Tibial nerve (tissue), 4 donors: Measurements from ENCODE around the gene LRBA. TPM values are rescaled to one million over a fixed set of nuclear protein-coding genes. Genes with fewer than 3 reads are reported as not detected.
"Not testable (repeated sequence)": the region's sequence is repeated elsewhere in the genome, so short reads cannot be mapped to it uniquely, and the experiment has no call there.

Experiments used
- DNase-seq, 2 donors: peaks; one replicate each; pipeline ENCODE4 v3.0.0-alpha.2; 2019; ENCODE audit warnings: low spot score in 2 of 2
- H3K27ac ChIP-seq, 4 donors: fragments of 200-600 bp; sonication (generic) in 3 of 4; one replicate each; pipeline ENCODE4 v1.5.1; 2017 to 2019; ENCODE audit warnings: mild to moderate bottlenecking in 1 of 4
- H3K27me3 ChIP-seq, 2 donors: fragments of 200-600 bp; sonication (generic) in 1 of 2; one replicate each; pipeline versions ENCODE4 v1.5.1 to v1.6.0; 2017 to 2019
- H3K36me3 ChIP-seq, 3 donors: fragments of 200-600 bp; sonication (generic); one replicate each; pipeline ENCODE4 v1.5.1; 2018 to 2019
- H3K4me1 ChIP-seq, 4 donors: fragments of 200-600 bp; sonication (generic) in 3 of 4; one replicate each; pipeline ENCODE4 v1.5.1; 2017 to 2019
- H3K4me3 ChIP-seq, 4 donors: fragments of 200-600 bp; sonication (generic) in 3 of 4; one replicate each; pipeline ENCODE4 v1.5.1; 2017 to 2019; ENCODE audit warnings: mild to moderate bottlenecking in 1 of 4, moderate library complexity in 1 of 4
- H3K9me3 ChIP-seq, 4 donors: fragments of 200-600 bp; sonication (generic) in 3 of 4; one replicate each; pipeline ENCODE4 v1.5.1; 2017 to 2019
- EP300 ChIP-seq, 2 donors: sonication (generic); formaldehyde crosslinking; IDR thresholded peaks; one replicate each; pipeline ENCODE4 v1.6.1; 2017; ENCODE audit warnings: antibody characterized with exemption in 2 of 2, mild to moderate bottlenecking in 1 of 2
- POLR2A ChIP-seq, 2 donors: fragments of 450-650 bp; IDR thresholded peaks; one replicate each; pipeline ENCODE4 v1.6.1; 2017; ENCODE audit warnings: antibody characterized with exemption in 2 of 2, mild to moderate bottlenecking in 2 of 2, moderate library complexity in 2 of 2
- WGBS, 2 donors: methylation state at CpG; one replicate each; pipeline ENCODE4 v1.1.5; 2018; 5-methylcytosine and 5-hydroxymethylcytosine counted together
- total RNA-seq, 4 donors: library from RNA; depleted of rRNA; stranded (reverse); fragments of >200 nt; gene quantifications; one replicate each; pipeline ENCODE4 v1.1.0, GENCODE V29; 2016
- TF ChIP-seq, protein P1 (sequence below), 5 experiments: fragments of 200-600 bp in 3 of 5; fragments of 450-650 bp in 2 of 5; sonication (generic) in 3 of 5; IDR thresholded peaks; one replicate each; pipeline ENCODE4 v1.5.1; 2016 to 2019; ENCODE audit warnings: antibody characterized with exemption in 5 of 5, mild to moderate bottlenecking in 3 of 5, moderate library complexity in 2 of 5

Gene LRBA, protein sequence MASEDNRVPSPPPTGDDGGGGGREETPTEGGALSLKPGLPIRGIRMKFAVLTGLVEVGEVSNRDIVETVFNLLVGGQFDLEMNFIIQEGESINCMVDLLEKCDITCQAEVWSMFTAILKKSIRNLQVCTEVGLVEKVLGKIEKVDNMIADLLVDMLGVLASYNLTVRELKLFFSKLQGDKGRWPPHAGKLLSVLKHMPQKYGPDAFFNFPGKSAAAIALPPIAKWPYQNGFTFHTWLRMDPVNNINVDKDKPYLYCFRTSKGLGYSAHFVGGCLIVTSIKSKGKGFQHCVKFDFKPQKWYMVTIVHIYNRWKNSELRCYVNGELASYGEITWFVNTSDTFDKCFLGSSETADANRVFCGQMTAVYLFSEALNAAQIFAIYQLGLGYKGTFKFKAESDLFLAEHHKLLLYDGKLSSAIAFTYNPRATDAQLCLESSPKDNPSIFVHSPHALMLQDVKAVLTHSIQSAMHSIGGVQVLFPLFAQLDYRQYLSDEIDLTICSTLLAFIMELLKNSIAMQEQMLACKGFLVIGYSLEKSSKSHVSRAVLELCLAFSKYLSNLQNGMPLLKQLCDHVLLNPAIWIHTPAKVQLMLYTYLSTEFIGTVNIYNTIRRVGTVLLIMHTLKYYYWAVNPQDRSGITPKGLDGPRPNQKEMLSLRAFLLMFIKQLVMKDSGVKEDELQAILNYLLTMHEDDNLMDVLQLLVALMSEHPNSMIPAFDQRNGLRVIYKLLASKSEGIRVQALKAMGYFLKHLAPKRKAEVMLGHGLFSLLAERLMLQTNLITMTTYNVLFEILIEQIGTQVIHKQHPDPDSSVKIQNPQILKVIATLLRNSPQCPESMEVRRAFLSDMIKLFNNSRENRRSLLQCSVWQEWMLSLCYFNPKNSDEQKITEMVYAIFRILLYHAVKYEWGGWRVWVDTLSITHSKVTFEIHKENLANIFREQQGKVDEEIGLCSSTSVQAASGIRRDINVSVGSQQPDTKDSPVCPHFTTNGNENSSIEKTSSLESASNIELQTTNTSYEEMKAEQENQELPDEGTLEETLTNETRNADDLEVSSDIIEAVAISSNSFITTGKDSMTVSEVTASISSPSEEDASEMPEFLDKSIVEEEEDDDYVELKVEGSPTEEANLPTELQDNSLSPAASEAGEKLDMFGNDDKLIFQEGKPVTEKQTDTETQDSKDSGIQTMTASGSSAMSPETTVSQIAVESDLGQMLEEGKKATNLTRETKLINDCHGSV (N-terminal part only)
- total RNA-seq = 10 to 100 TPM; 35.4 to 43.1 (median 38.0) TPM

DNA sequence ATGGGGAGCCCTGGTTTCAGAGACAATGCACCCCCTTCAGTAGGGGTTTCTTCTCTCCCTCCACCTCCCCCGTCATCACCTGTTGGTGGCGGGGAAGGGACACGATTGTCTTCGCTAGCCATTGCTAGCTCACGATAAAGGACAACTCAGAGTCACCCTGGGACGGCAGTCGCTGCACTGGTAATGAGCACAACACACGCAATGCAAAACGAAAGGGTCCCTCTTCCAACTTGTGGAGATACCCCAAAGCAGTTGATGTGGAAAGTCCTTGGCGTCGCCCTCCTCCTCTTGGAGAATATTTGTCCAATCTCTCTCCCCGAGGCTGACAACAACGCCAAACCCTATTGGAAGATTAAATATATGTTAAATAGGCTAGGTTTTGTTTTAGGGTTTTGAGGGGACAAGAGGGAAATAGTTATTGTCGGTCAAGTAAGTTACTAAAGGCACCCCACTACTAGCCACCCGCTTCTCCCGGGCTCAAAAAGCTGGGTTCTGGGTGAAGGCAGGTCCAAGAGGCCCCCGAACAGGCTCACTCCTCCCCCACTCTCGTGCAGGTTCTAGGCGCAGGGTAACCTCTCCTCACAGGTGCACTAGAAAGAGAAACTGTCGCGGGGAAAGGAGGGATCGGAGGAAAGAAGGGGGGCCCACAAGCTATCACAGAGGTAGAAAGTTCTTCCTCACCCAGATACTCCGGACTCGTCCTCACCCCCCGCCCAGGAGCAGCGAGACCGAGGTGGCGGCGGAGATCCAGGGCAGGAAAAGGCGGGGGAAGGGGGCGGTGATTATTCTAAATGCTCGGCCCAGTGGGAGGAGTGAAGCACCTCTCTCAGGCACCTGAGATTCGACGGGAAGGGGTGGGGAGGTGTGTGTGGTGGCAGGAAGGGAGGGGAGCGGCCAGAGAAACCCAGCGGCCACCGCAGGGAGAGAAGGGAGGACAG, at the start of gene LRBA:
LRBA (minus strand) TSS at position 764 of the 938 bp plus-strand sequence; CDS start at position 122, 642 bp downstream.
- Histone ChIP-seq H3K4me3 (peak within 1 kb of the TSS; percentile 76 to 90 (median 80)), H3K27ac (peak within 1 kb of the TSS; percentile 79 to 97 (median 90)), H3K9me3 (no peaks in the 10 kb centered on the region), H3K4me1 (peaks cover 0 to 28% (median 11%) of the 10 kb centered on the region in 4 donors), H3K27me3 (no peaks in the 10 kb centered on the region), H3K36me3 (peaks cover 0 to 14% (median 0%) of the 10 kb centered on the region in 3 donors)
- WGBS, 2 donors = 1% methylated on average over 35 to 37 of the region's 37 CpGs
- TF ChIP-seq, protein P1, sequence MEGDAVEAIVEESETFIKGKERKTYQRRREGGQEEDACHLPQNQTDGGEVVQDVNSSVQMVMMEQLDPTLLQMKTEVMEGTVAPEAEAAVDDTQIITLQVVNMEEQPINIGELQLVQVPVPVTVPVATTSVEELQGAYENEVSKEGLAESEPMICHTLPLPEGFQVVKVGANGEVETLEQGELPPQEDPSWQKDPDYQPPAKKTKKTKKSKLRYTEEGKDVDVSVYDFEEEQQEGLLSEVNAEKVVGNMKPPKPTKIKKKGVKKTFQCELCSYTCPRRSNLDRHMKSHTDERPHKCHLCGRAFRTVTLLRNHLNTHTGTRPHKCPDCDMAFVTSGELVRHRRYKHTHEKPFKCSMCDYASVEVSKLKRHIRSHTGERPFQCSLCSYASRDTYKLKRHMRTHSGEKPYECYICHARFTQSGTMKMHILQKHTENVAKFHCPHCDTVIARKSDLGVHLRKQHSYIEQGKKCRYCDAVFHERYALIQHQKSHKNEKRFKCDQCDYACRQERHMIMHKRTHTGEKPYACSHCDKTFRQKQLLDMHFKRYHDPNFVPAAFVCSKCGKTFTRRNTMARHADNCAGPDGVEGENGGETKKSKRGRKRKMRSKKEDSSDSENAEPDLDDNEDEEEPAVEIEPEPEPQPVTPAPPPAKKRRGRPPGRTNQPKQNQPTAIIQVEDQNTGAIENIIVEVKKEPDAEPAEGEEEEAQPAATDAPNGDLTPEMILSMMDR (IDR thresholded peaks at IDR 0.05) = no peak
- TF ChIP-seq EP300 (IDR thresholded peaks at IDR 0.05) (no peak), POLR2A (IDR thresholded peaks at IDR 0.05) (no peak)
- peak; percentile 49 to 57 for DNase-seq

DNA sequence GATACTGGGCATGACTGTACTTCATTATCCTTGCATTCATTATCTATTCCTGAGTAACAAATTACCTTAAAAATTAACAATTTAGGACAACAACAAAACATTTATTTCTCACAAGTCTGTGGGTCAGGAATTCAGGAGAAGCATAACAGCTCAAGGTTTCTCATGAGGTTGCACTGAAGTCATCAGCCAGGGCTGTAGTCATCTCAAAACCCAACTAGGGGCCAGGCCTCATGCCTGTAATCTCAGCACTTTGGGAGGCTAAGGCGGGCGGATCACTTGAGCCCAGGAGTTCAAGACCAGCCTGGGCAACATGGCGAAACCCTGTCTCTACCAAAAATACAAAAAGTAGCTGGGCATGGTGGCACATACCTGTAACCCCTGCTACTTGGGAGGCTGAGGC, 48.1 kb upstream of the LRBA start:
- H3K27ac ChIP-seq, H3K27me3 ChIP-seq, H3K9me3 ChIP-seq, H3K4me3 ChIP-seq, DNase-seq, H3K4me1 ChIP-seq, H3K36me3 ChIP-seq: not testable (repeated sequence)
- WGBS, 2 donors = 97 to 100% methylated on average over 3 of the region's 3 CpGs

DNA sequence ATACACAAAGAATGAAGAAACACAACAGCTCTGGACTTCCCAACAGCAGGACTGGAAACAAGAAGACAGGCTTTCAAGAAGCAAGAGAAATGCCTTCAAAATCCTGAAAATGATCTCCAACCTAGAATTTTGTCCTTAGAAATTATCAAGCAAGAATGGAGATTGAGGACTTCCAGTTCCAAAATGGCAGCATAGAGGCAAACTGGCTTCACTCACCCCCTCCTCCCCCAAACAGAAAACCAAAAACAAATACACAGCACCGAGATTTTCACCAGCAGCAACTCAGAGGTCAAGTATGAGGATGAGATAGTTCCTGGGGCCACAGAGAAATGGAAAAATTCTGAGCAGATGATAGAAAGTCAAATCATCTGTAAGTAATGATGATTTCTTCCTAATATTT, 40.5 kb upstream of the LRBA start:
- Histone ChIP-seq H3K4me3 (no peak overlapping the region), H3K27me3 (no peaks in the 10 kb centered on the region), H3K4me1 (no peaks in the 10 kb centered on the region), H3K36me3 (no peaks in the 10 kb centered on the region), H3K27ac (no peak overlapping the region), H3K9me3 (no peaks in the 10 kb centered on the region)
- 30 to 43% methylated on average over 1 of the region's 1 CpG for WGBS, 2 donors
- no peak for DNase-seq
- TF ChIP-seq EP300 (IDR thresholded peaks at IDR 0.05) (no peak), POLR2A (IDR thresholded peaks at IDR 0.05) (no peak)
- TF ChIP-seq, protein P1 (IDR thresholded peaks at IDR 0.05) = no peak

DNA sequence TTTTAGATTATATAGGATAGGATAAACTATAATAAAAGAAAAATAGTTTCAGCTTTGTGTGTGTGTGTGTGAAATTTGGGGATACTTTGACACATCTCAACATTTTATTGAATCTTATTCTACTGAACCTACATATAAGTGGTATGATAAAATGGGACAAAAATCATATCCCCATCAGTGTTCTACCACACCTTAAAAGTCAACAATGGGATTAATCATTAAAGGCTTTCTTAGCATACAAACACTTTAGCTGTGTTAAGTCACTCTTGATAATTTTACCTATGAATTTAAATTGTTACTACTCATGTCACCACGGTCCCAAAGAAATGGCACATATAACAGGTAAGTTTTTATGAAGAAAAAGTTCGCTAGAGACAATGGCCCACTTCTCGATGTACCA, 37.7 kb upstream of the LRBA start:
- Histone ChIP-seq H3K9me3 (no peaks in the 10 kb centered on the region), H3K27me3 (no peaks in the 10 kb centered on the region), H3K27ac (no peak overlapping the region), H3K36me3 (no peaks in the 10 kb centered on the region), H3K4me3 (no peak overlapping the region), H3K4me1 (no peaks in the 10 kb centered on the region)
- TF ChIP-seq EP300 (IDR thresholded peaks at IDR 0.05) (no peak), POLR2A (IDR thresholded peaks at IDR 0.05) (no peak)
- TF ChIP-seq, protein P1 (IDR thresholded peaks at IDR 0.05) = no peak
- 94% methylated on average over 3 of the region's 3 CpGs for WGBS, 2 donors
- no peak for DNase-seq
